Astrocyte of the spinal cord (primary cell): Measurements from ENCODE around the gene PRKAG2.

Experiments
- DNase-seq: peaks from one replicate; pipeline ENCODE4 v3.0.0; 2011; ENCODE audit warnings: low read depth, low spot score
- H3K4me3 ChIP-seq: 2 replicates; pipeline ENCODE4 v1.5.1; 2011; ENCODE audit warnings: low read depth, mild to moderate bottlenecking, low read length, moderate library complexity
- CTCF ChIP-seq: IDR thresholded peaks from 2 replicates; pipeline ENCODE4 v1.5.1; 2012; ENCODE audit warnings: low read depth, mild to moderate bottlenecking, low read length, inconsistent platforms
- in situ Hi-C: cut with HindIII; loops from 2 replicates; pipeline ENCODE4 v1.10.0; 2017; ENCODE audit warnings: low sequenced_read_pairs

Gene PRKAG2

DNA sequence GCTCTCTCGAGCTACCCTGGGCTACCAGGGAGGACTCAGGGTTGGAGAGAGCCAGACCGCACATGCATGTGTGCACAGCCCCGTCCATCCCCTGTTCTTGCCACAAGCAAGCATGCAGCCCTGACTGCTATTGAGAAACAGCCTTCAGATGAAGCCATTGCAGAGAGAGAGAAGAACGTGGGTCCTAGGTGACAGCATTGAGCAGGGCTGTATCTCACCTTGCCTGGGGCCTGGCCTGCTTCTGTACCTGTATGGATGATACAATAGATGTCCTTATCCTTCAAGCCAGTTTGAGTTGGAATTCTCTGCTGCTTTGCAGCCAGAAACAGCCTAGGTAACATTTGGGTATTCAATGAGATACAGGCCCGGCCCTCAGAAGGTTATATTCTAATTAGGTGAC, 229.9 kb downstream of the PRKAG2 start:
- no peak for TF ChIP-seq CTCF
- no peak for DNase-seq
- no peak overlapping the region for H3K4me3 ChIP-seq
- in situ Hi-C loops = no loop called here

DNA sequence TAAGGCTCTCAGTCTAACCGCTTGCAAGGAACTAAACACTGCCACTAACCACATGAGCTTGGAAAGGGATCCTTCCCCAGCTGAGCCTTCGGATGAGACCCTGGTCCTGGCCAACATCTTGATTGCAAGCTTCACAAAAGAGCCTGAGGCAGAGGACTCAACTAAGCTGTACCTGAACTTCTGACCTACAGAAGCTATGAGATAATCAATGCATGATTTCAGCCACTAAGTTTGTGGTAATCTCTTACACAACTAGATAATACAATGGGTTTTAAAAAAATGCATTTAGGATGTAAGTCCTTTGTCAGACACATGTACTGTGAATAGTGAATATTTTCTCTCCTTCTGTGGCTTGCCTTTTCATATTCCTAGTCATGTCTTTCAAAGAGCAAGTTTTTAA, 231.6 kb downstream of the PRKAG2 start:
- H3K4me3 ChIP-seq = no peak overlapping the region
- no peak for TF ChIP-seq CTCF
- DNase-seq = no peak
- in situ Hi-C loops = no loop called here

DNA sequence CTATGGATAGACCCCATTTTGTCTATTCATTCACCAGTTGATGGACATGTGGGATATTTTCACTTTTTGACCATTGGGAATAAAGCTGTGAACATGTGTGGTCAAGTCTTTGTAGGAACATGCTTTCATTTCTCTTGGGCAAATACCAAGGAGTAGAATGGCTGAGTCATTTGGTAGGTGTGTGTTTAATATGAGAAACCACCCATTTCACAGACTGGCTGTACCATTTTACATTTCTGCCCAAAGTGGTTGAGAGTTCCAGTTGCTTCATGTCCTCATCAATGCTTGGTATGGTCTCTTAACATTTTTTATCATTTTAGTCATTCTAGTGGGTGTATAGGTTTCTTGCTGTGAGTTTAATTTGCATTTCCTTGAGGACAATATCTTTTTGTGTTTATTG, 232.4 kb downstream of the PRKAG2 start:
- in situ Hi-C loops = no loop called here
- no peak for DNase-seq
- H3K4me3 ChIP-seq = no peak overlapping the region
- no peak for TF ChIP-seq CTCF

DNA sequence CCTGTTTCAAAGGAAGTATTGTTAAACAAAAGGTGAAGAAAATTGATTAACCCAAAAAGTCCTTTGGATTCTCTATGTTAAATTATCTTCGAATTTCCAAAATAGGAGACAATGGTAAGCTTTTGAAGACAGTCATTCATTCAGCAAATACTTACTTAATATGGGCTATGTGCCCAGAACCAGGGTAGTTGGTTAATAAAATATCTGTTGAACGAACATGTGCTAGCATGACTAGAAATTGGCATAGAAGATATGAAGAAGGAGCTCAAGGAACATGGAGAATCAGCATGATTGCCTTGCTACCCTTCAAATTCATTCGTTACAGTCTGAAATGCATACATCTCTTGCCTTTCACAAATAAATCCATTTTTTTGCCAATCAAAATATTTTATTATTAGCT, 234.2 kb downstream of the PRKAG2 start:
- in situ Hi-C loops = no loop called here
- no peak overlapping the region for H3K4me3 ChIP-seq
- no peak for TF ChIP-seq CTCF
- DNase-seq = no peak

- in situ Hi-C loops = no loop called here
These were observed 235.3 kb downstream of the PRKAG2 start for GRCh38 chr7:151641587-151641986.

DNA sequence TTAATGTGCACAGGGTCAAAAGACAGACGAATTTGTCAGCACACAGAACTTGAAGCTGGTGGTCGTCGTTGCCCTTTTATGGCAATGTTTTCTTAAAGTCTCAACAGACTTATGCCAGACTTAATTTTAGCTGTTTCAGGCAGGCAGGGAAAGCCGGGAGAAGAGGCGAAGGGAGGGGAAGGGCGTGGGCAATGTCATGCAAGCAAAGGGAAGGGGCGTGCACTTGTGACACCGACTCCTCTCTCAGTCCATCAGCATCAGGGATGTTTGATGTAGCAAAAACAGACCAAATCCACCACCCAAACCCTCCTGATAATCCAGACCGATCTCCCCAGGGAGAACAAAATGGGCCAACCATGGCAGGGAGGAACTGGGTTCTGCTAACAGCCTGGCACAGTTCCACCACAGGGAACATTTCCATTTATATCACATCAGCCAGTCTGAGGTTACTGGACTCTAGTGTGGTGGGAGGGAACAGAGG, 239.1 kb downstream of the PRKAG2 start:
- H3K4me3 ChIP-seq = no peak overlapping the region
- in situ Hi-C loops = no loop called here
- peak; percentile 60 for DNase-seq
- TF ChIP-seq CTCF = no peak

More at GRCh38 chr7:151641587-151641986, 235.3 kb downstream of the PRKAG2 start:
- no peak for TF ChIP-seq CTCF
- no peak for DNase-seq
- H3K4me3 ChIP-seq = no peak overlapping the region

DNA sequence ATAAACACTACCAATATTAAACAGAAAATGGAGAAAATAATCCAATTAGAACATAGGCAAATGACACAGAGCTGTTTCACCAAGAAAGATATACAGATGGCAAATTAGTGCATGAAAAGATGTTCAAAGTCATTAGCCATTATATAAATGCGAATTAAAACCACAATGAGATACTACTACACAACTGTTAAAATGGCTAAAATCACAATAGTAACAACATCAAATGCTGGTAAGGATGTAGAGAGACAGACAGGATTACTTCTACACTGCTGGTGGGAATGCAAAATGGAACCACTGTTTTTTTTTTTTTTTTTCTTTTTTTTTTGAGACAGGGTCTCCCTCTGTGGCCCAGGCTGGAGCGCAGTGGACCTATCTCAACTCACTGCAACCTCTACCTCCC, 242.3 kb downstream of the PRKAG2 start:
- in situ Hi-C loops = no loop called here
- TF ChIP-seq CTCF = no peak
- no peak overlapping the region for H3K4me3 ChIP-seq
- DNase-seq = no peak
